SH-SY5Y (cell line): ENCODE data around the gene BCL2L2.

Experiments used
- GATA2 ChIP-seq: IDR thresholded peaks from 2 replicates; pipeline ENCODE4 v1.6.1; 2011; ENCODE audit warnings: mild to moderate bottlenecking, low read depth, low read length
- GATA3 ChIP-seq: IDR thresholded peaks from 2 replicates; pipeline ENCODE4 v1.6.1; 2011; ENCODE audit warnings: low read depth, mild to moderate bottlenecking, low read length, moderate library complexity

BCL2L2 gene

DNA sequence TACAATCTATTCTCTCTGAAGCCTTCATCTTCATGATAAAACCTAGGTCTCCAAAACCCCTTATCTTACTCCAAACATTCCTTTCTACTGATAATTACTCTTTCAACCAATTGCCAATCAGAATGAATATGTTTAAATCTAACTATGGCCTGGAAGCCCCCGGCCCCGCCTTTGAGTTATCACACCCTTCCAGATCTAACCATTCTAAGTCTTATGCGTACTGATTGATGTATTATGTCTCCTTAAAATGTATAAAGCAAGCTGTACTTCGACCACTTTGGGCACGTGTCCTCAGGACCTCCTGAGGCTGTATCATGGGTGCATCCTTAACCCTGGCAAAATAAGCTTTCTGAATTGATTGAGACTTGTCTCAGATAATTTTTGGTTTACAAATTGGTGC is 29.0 kb downstream of the BCL2L2 start:
- TF ChIP-seq GATA2 (no peak), GATA3 (no peak)

DNA sequence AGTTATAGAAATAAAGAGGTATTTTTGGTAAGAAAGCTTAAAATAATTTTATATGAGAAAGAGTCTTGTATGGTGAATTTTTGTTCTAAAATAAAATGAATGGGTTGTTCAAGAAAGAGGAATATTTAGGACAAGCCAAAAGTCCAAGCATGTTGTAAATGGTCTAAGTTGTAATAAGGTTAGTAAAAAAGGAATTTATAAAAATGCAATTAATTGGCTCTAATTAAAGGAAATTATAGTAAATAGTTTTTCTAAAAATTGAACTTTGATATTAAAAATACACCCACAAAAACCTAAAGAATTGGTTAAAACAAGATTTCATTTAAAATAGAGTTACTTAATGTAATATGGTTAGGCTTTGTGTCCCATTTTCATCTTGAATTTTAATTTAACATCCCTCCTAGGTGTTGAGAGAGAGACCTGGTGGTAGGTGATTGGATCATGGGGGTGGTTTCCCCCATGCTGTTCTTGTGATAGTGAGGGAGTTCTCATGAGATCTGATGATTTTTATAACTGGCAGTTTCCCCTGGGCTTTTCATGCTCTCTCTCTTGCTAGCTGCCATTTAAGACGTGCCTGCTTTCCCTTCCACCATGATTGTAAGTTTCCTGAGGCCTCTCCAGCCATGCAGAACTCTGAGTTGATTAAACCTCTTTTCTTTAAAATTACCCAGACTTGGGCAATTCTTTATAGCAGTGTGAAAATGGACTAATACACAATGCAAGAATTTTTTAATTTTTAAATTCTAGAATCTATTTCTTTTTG is 33.1 kb downstream of the BCL2L2 start:
- no peak for TF ChIP-seq GATA3
- TF ChIP-seq GATA2, result no peak

DNA sequence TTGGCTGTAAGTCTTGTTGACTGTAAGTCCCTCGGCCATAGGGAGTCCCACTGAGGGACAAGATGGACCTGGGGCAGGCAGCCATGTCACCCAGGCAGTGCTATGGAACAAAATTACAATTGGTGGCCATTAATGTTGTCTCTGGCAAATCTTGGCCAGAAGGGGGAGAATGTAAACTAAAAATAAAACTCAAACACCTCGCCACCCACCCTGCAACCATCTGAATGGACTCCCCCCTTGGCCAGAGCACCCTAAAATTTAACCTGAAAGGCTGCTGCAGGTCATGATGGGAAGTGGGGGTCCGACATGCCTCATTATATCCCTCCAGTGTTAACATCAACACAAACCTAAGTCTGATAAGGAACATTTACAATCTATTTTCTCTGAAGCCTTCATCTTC is 37.8 kb downstream of the BCL2L2 start:
- no peak for TF ChIP-seq GATA2
- no peak for TF ChIP-seq GATA3

DNA sequence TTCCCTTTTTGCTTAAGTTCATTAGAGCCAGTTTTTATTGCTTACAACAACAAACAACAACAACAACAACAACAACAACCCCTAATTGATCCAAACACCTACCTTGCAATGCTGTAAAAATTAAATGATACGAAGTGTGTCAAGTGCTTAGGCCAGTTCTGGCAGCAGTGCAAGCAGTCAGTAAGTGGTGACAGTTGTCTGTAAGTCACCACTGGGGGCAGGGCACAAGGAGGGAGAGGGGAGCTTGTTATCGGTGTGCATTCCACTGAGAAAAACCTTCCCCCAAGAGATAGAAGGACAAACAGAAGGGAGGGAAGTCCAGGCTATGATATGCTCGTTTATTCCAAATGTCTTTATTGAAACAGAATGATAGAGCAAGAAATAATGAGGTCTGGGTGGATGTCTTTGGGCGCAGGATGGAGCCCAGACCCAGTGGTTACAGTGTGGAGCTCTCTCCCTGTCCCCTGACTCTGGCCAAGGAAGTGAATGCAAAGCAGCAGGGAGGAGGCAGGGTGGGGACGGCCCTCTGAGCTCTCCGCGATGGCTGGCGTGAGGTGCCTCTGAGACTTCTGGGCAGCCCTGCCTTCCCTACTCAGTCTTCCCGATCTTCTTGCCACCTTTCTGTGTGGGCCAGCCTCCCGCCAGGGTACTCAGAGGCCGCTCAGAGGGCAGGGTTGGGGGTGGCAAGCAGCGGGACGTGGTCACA is 39.5 kb downstream of the BCL2L2 start:
- TF ChIP-seq GATA2 (no peak), GATA3 (no peak)

DNA sequence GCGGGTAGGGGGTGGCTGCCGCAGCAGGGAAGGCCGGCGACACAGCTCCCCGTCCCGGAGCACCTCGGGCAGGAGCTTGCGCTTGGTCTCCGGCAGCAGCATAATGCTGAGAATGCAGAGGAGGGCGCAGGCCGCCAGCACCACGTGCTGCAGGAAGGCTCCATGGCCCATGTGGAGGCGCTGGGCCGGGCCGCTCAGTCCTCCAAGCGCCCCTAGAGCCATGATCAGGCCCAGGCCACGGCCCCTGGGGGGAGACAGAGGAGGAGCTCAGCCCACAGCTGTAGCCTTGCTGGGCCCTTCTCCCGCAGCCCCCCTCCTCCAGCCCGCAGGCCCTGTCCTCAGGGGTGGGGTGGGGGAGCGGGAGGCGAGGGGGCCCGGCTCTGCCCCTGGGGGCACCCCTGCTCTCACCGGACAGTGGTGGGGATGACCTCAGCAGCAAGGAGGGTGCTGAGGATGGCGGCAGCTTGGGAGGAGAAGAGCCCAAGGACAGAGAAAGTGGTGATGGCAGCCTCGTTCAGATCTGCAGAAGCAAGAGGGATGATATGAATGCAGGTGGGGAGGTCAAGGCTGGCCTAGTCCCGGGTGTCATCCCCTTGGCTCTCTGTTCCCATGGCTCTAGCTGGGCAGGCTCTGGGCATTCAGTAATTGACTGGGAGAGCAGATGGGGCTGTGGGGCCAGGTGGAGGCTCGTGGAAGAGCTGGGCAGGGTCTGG is 40.2 kb downstream of the BCL2L2 start:
- TF ChIP-seq GATA3 (no peak), GATA2 (no peak)

DNA sequence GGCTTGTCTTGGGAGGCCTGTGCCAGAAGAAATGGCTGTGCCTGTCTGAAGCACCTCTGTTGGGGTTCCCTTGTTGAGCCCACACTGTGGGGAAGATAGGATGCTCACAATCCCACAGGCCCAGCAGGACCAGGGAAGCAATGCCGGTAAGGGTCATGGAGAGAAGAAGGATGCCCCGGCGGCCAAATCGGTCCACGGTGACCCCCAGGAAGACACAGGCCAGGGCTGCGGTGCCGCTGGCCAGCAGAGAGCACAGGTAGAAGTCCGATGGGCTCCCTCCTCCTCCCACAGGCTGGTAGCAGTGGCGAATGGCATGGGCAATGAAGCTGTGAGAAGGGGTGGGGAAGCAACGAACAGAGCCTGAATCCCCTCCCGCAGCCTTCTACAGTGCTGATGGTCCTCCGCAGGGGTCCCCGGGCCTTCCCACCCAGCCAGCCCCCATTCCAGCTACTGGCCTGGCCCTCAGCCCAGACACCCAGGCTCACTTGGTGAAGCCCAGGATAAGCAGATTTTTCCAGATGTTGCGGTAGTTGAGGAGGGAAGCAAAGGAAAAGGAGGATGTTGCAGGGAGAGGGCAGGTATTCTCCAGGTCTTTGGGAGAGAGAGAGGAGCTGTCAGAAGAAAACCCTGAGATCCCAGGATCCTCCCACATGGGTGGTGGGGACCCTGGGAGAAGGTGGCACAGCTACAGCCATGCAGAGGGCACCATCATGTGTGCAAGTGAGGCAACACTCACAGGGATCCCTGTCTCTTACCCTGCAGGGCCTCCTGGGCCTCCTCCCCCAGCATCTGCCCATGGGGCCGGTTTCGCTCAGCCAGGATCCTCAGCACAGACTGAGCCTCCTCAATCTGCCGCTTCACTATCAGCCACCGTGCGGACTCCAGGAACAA is 41.0 kb downstream of the BCL2L2 start:
- TF ChIP-seq GATA2, result no peak
- TF ChIP-seq GATA3, result no peak

DNA sequence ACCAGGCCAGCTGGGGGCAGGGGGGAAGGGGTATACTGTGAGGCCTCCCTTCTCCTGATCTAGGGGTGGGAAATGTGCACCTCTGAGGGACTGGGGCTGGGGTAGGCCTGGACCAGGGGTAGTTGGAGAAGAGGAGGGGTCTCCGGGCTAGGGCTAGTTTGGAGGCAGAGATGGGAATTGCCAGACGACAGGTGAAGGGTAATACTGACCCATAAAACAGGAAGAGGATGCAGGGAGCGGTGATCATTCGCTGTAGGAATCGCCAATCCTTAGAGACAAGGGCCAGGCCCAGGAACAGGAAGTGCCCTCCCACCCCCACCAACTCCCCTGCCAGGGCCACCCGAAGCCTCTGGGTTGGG is 41.6 kb downstream of the BCL2L2 start:
- TF ChIP-seq GATA3, result no peak
- TF ChIP-seq GATA2, result no peak

DNA sequence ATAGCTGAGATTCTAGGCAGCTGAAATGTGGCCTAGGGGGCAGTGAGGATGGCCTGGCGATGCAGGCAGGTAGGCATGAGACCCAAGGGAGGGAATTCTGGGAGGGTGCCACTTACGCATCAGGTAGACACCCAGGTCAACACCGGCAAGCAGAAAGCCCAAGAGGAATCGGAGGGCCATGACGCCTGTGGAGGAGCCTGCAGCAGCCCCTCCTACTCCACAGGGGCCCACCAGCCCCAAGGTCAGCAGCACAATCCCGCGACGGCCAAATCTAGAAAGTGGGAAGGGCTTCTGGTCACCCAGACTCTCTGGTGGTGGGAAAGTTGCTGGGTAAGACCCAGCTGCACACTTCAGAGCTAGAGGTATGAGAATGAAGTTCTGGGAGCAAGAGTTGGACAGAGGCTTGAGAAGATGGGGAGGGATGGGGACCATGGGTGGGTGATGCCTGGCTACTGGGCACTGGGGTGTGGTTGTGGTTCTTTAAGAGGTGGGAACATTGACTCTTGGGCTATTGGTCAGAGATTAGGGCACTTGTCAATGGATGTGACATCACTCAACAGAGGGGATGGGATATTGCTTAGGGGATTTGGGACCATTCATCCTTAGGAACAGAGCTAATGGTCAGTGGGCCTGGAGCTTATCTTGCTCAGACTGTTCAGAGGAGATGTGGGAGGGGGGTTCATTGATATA is 42.7 kb downstream of the BCL2L2 start:
- TF ChIP-seq GATA3 (no peak), GATA2 (no peak)

DNA sequence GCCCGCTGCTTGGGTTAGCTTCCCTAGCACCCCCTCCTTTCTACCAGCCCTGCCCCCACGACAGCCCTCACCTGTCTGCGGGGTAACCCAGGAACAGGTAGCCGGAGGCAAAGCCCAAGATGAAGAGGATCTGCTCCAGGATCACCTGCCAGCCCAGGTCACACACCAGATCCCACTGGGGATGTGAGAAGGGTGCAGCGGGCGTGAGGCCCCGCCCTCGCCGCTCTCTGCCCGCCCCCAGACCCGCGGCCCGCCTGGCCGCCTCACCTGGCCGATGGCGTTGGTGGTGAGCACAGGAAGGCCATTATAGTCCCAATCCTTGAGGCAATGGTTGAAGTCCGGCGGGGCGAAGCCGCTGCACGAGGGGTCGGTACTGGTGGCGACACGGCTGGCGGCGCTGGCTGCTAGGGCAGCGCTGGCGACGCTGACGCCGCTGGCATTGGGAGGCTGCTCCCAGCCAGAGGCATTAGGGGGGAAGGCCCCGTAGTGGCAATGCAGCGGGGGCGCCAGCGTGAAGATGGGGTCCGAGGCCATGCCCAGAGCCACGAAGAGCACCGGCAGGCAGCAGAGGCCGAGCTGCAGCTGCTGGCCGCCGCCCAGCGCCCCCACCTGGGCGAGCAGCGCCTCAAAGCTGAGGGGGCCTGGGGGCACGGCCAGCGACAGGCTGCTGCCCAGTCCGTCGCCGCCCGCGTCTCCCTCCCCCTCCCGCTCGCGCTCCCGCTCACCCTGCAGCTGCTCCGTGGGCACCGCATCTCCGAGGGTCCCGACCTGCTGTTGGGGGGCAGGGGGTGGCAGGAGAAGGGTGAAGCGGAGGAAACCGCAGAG is 45.3 kb downstream of the BCL2L2 start:
- TF ChIP-seq GATA3, result no peak
- TF ChIP-seq GATA2, result no peak

DNA sequence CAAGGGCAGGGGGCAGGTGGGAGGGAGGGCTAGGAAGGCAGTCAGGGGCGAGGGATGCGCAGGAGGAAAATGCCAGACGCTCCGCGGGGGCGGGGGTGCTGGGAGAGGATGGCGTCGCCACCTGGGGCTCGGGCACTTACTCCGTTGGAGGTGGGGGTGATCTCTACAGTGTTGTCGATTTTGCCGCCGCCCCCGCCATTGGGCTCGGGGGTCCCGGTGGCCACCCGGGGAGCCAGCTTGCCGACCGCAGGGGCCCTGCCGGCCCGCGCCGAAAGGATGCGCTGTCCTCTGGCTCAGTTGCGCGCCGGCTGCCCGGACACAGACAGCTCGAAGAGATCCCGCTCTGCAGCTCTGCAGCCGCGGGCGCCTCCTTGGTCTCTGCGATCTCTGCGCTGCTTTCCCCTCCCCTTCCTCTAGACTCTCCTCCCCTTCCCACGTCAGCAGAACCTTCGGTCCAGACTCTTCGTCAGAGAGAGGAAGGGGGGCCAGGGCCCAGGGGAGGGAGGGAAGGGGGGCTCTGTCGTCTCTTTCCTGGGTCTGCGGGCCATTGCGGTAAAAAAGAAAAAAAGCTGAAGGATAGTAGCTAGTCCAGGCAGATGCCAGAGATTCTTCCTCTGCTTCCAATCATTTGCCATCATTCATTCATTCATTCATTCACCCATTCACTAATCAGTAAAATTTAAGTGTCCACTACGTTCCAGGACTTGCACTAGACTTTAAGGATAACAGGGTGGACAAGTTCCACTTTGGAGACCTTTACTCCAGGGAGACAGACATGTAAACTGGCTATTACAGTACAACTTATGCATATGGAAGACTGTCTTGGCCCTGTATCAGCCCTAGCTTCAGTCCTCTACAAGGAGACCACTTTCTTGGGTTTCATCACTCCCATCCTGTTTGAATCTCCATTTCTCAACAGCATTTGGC is 46.1 kb downstream of the BCL2L2 start, which contains the start of gene SLC22A17:
TSS of gene SLC22A17 (minus strand) at position 382 of the 927 bp plus-strand sequence.
- TF ChIP-seq GATA2, result no peak
- no peak for TF ChIP-seq GATA3

DNA sequence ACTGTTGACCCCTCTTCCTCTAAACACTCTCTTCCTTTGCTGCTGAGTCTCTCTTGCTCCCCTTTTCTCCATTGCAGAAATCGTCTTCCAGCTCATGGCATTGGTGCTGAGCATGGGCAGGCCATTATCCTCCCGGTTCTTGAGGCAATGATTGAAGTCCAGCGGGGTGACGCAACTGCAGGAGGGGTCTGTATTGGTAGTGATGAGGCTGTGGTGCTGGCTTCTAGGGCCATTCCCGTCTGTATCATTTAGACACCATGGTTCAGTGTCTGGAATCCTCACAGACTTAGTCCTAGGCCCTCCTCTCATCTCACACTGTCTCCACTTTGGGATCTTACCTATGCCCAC is 46.8 kb downstream of the BCL2L2 start:
- TF ChIP-seq GATA2 (no peak), GATA3 (no peak)

DNA sequence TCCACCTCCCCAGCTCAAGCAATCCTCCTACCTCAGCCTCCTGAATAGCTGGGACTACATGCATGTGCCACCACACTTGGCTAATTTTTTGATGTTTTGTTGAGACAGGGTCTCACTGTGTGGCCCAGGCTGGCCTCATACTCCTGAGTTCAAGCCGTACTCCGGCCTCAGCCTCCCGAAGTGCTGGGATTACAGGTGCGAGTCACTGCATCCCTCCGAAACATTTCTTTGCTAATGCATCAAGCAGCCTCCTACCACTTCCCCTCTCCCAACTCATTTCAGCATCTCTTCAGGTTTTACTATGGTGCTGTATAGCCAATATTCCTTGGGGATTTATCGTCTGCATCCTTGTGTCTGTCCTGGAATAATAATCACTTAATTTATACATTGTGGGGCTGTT is 48.4 kb downstream of the BCL2L2 start:
- TF ChIP-seq GATA2 (no peak), GATA3 (no peak)
